Stimulated activated CD8-positive, alpha-beta memory T cell treated with anti-CD3 and anti-CD28 coated beads, Interleukin-7, amount 100 ng/mL, for 48 hours (primary cell): ENCODE measurements around the gene RELB.
A peak's percentile ranks its signal among the peaks of the same experiment; 100 is the strongest.
"Not testable (repeated sequence)": the region's sequence is repeated elsewhere in the genome, so short reads cannot be mapped to it uniquely, and the experiment has no call there.

ENCODE experiments used
- DNase-seq, 2 donors: peaks; one replicate each; pipeline ENCODE4 v3.0.0-alpha.2; 2020; ENCODE audit warnings: low read depth in 1 of 2; ENCODE audit errors: extremely low read depth in 1 of 2

Gene RELB

DNA sequence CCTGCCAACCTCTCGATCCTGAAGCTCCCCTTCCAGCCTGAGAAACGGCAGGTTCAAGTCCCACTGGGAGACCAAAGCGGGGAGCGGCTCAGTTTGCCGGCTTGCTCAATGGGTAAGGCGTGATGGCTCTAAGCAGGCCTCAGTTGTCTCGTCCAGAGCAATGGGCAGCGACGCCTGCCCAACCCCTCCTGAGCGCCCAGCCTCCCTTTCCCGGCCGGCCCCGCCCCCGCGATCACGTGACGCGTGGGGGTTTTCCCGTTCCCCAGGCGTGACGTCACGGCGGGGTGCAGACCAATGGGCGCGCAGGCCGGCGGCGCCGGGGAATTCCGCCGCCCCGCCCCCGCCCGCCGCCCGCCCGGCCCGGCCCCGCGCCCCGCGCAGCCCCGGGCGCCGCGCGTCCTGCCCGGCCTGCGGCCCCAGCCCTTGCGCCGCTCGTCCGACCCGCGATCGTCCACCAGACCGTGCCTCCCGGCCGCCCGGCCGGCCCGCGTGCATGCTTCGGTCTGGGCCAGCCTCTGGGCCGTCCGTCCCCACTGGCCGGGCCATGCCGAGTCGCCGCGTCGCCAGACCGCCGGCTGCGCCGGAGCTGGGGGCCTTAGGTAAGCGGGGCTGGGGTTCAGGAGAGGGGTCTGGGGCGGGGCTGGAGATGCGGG lies at the start of gene RELB:
Gene RELB (plus strand): TSS at position 378 of the 653 bp plus-strand sequence. CDS start 116 bp downstream, at position 494.
- peak; percentile 87 to 89 for DNase-seq

- no peak for DNase-seq
These were observed 47.0 kb upstream of the RELB start for GRCh38 chr19:44954278-44954648.

DNA sequence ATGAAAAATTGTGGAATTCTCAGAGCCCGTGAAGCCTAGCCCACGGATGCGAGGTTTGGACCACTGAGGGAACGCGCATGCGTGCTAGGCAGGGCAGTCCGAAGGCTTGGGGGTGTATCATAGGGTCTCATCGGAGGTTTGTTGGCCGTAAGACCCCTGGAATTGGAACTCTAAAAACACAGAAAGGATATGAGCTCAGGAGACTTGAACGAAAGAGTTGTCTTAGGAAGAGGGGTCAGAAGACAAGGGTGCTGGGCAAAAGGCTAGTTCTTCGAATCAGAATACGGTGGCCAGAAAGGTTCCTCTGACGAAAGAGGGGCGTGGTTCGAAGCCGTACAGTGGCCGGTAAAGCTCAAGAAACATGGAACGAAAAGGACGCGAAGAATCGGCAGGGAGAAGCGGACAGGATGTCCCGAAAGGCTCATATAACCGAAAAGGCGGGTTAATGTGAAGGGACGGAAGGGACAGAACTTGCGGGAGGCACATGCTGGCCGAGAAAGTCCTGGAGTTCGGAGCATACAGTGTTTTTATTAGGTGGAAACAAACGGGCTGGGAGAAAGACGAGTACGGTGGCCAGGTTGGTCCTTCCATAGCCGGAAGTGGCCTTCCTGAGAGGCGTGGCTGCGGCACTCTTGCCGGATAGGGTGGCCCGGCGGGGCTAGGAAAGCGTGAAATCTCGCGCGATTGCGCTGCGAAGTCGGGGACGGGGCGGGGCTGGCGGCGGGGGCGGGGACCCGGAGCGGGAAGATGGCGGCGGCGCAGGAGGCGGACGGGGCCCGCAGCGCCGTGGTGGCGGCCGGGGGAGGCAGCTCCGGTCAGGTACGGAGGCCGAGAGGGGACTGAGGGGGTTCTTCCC lies 46.4 kb upstream of the RELB start, which contains the start of gene CLPTM1:
Gene CLPTM1 (plus strand): TSS at position 732 of the 856 bp plus-strand sequence. CDS start 16 bp downstream, at position 748.
- peak; percentile 92 to 95 for DNase-seq

GRCh38 chr19:44955505-44956439 lies 45.5 kb upstream of the RELB start:
- no peak for DNase-seq

DNA sequence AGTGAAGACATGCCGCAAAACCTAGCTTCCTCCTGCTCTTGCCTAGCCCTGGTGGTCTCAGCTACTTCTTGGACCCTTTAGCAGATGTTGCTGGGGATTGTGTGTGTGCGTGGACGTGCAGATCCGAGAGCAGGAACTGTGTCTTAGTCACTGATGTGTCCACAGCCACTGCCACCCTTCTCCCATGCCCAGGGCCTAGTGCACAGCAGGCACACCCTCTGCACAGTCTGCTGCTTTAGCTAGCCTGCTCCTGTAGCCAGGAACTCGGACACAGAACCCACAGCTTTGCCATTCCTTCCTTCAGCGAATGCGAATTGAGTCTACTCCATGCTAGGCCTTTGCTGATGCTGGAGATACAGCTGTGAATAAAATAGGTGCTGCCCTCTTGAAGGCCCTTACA lies 43.7 kb upstream of the RELB start:
- no peak for DNase-seq

GRCh38 chr19:44958090-44958489 lies 43.2 kb upstream of the RELB start:
- DNase-seq, result no peak

DNA sequence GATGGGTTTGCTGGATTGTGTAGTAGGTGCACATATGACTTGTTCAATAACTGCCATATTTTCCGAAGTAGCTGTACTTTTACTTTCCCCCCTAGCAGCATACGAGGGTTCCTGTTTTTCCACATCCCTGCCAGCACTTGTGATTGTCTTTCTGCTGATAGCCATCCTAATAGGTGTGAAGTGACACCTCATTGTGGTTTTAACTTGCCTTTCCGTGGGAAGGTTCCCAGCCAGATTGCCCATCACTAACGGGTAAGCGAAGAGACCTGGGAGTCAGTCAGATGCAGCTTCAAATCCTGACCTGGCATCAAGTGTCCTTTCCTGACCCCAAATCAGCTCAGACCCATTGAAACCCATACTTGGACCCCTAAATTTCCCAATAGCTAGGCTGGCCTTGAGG lies 41.6 kb upstream of the RELB start:
- no peak for DNase-seq

- no peak for DNase-seq
These were observed 40.1 kb upstream of the RELB start for GRCh38 chr19:44960906-44961728.

- DNase-seq, result no peak
These were observed 39.4 kb upstream of the RELB start for GRCh38 chr19:44961821-44962220.

- no peak for DNase-seq
These were observed 33.1 kb upstream of the RELB start for GRCh38 chr19:44968118-44968517.

GRCh38 chr19:44968670-44969069 lies 32.6 kb upstream of the RELB start:
- no peak for DNase-seq

DNA sequence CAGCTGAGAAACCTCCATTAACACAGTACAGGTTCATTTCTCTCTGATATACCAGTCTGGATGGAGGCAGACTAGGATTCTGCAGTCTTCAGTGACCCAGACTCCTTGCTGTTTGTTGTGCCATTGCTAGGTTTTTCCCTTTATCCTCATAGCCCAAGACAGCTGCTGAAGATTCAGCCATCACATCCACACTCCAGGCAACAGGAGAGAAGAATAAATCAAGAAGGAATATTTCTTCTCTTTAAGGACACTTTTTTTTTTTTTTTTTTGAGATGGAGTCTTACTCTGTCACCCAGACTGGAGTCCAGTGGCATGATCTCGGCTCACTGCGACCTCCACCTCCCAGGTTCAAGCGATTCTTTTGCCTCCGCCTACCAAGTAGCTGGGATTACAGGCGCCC lies 31.8 kb upstream of the RELB start:
- DNase-seq, result no peak

DNA sequence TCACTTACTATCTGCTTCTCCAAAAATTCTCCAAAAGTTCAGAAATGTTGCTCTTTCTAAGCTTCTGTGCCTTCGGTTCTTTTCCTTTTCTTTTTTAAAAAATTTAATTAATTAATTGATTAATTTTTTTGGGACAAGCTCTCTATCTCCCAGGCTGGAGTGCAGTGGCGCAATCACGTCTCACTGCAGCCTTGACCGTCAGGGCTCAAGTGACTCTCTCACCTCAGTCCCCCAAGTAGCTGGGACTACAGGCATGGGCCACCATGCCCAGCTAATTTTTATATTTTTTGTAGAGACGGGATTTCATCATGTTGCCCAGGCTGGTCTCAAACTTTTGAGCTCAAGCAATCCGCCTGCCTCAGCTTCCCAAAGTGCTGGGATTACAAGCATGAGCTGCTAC lies 29.8 kb upstream of the RELB start:
- not testable (repeated sequence) for DNase-seq

DNA sequence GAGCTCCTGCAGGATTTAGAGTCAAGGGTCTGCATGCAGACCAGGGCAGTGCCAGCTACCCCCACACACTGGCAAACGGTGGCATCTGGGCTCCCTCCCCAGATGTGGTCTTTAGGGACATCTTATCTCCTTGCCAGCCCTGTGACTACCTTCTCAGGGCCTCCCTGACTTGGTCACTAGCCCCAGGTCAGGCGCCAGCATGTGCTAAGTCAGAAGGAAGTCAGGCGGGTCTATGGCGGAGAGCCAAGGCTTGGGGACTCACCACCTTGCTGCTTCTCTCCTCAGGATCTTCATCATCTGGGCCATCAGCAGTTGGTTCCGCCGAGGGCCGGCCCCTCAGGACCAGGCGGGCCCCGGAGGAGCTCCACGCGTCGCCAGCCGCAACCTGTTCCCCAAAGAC lies 28.5 kb upstream of the RELB start:
- no peak for DNase-seq

DNA sequence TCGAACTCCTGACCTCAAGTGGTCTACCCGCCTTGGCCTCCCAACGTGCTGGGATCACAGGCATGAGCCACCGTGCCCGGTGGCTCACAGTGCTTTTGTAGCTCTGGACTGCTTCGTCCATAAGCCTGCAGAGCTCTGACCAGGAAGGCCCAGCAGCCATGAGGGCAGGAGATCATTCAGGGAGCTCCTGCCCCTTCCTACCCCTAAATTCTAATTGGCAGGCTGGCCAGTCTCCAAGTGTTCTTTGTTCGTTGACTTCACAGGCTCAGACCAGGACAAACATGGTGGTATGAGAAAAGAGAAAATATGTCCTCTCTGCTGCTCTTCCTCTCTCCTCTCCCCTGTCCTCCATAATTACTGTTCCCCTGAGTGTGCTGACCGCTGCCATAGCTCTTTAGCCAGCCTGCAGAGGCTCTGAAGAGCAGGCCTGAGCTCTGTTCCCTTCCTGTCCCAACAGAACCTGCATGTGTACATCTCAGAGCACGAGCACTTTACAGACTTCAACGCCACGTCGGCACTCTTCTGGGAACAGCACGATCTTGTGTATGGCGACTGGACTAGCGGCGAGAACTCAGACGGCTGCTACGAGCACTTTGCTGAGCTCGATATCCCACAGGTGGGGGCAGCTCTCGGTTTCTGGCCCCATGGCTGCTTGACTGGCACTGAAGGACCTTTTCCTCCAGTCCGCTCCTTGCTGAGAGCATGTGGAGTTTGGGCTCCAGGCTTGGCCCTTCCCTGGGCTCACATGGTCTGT lies 27.1 kb upstream of the RELB start:
- no peak for DNase-seq

DNA sequence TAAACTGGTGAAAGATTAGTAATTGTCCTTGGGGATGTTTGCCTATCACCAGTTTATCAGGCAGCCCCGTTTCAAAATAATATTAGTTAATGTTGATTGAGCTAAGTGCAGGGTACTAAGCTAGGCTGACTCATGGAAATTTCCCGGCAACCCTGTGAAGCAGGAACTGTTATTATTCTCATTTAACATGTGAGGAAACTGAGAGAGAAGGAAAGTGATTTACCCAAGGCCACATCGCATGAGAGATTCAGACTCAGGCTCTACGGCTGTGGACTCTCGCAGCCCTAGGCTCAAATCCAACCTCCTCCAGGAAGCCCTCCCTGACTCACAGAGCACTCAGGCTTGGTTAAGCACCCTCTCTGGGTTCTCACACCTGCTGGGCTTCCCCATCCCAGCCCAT lies 26.4 kb upstream of the RELB start:
- DNase-seq, result no peak

GRCh38 chr19:44975444-44975843 lies 25.8 kb upstream of the RELB start:
- DNase-seq, result no peak

- no peak for DNase-seq
These were observed 17.3 kb upstream of the RELB start for GRCh38 chr19:44984005-44984404.

DNA sequence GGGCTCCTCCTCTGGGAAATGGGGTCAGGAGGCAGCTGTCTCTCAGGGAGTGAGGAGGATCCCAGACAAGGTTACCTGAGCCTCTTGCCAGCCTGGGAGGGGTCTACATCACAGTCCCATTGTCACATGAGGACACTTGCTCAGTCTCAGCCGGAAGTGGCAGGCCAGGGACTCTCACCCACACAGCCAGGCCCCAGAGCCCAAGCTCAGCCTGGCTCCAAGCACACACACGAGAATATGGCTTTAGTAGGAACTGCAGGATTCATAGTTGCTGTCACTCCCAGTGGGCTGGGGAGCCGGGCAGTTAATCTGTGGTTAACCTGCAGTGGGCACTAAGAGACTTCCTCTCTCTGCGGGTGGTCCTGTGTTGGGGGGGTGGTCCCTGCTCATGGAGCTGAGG lies 15.8 kb upstream of the RELB start:
- no peak for DNase-seq

DNA sequence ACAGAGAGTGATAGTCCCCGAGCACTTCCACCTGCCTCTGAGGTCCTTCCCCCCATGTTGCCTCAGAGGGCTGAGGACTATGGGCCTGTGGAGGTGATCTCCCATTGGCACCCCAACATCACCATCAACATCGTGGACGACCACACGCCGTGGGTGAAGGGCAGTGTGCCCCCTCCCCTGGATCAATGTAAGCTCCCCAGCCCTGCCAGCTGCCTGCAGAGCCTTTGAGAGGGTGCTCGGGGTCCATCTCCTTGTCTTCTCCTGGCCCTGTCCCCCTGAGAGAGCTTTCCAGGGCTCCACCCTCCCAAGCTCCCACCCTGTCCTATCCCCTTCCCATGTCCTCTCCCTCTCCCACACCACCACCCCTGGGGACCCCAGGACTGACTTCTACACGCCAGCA lies 14.9 kb upstream of the RELB start:
- DNase-seq, result no peak
